VCaP (cell line): ENCODE results near the gene FOXN4.

Source experiments
- H3K27ac ChIP-seq: fragments of 450-650 bp; 2 replicates; pipeline ENCODE4 v1.5.1; 2017
- TF ChIP-seq, protein P1 (sequence below): fragments of 450-650 bp; conservative IDR thresholded peaks from 2 replicates; pipeline ENCODE4 v1.5.1; 2017; ENCODE audit warnings: mild to moderate bottlenecking, moderate library complexity

FOXN4 gene, protein sequence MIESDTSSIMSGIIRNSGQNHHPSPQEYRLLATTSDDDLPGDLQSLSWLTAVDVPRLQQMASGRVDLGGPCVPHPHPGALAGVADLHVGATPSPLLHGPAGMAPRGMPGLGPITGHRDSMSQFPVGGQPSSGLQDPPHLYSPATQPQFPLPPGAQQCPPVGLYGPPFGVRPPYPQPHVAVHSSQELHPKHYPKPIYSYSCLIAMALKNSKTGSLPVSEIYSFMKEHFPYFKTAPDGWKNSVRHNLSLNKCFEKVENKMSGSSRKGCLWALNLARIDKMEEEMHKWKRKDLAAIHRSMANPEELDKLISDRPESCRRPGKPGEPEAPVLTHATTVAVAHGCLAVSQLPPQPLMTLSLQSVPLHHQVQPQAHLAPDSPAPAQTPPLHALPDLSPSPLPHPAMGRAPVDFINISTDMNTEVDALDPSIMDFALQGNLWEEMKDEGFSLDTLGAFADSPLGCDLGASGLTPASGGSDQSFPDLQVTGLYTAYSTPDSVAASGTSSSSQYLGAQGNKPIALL

DNA sequence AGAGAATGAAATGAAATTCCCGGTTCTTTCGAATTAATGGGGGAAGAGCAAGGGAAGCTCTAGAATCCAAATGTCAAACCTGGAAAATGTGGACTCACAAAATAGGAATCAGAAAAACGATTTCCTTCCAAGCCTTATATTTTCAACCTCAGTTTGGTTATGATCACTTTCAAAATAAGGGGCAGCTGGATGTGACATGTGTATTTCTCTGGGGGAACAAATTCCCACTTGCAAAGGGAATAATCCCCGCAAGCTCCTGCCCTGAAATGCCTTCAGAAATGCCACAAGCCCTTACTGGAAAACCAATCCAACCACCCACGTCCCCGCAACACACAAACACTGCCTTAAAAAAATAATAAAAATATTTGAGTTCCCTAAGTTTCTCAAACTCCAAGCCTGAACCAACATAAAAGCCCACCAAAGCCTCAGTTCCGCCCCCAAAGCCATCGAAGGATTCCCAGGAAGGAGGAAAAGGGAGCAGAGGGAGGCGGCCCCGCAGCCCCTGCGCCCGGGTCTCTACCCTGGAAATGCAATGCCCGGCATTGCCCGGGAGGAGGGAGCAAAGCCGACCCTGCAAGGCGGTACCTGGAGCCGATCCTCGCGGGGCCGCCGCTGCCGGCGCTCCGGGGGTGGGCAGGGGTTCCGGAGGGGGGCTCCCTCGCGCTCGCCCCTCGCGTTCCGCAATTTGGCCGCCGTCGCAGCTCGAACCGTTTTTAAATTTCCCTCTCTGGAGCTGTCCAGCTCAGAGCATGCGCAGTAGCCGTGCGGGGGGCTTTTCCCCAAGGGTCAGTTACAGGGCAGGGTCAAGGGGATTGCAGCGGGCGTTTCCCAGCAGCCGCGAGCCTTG, at the start of gene FOXN4:
FOXN4 (minus strand) TSS at position 751 of the 847 bp plus-strand sequence. CDS start 963 bp downstream, outside the sequence.
- peak within 1 kb of the TSS; percentile 95 for H3K27ac ChIP-seq
- TF ChIP-seq, protein P1, sequence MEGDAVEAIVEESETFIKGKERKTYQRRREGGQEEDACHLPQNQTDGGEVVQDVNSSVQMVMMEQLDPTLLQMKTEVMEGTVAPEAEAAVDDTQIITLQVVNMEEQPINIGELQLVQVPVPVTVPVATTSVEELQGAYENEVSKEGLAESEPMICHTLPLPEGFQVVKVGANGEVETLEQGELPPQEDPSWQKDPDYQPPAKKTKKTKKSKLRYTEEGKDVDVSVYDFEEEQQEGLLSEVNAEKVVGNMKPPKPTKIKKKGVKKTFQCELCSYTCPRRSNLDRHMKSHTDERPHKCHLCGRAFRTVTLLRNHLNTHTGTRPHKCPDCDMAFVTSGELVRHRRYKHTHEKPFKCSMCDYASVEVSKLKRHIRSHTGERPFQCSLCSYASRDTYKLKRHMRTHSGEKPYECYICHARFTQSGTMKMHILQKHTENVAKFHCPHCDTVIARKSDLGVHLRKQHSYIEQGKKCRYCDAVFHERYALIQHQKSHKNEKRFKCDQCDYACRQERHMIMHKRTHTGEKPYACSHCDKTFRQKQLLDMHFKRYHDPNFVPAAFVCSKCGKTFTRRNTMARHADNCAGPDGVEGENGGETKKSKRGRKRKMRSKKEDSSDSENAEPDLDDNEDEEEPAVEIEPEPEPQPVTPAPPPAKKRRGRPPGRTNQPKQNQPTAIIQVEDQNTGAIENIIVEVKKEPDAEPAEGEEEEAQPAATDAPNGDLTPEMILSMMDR: no peak

DNA sequence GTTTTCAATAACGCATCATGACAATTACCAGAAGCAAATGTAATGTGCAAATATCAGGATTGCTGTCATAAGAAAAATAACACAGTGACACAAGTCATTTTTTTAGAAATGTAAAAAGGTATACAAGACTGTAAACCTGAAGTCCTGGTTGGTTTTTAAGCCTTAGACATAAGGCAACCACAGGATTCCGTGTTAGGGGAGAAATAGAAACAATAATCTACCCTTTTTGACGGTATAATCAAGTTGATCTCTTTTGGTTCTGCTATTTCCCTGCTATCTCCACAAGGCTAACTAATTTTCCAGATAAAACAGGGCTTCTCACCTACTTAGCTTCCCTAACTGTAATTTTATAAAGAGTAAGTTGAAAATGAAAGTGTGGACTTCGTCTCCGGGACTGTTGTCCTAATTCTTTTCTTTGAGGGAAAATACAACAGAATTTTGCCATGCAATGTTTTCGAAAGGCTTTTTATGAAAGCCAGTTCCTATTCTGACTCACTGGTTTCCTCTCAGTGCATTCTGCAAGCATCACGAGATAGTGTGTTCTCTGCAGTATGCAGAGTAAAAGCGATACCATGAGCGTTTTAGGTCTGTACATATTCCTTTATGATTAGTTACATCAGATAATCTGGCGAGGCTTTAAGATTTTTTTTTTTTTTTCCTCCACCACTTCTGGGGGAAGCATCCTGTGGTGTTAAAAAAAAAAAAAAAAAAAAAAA, 49.2 kb upstream of the FOXN4 start:
- TF ChIP-seq, protein P1: no peak

DNA sequence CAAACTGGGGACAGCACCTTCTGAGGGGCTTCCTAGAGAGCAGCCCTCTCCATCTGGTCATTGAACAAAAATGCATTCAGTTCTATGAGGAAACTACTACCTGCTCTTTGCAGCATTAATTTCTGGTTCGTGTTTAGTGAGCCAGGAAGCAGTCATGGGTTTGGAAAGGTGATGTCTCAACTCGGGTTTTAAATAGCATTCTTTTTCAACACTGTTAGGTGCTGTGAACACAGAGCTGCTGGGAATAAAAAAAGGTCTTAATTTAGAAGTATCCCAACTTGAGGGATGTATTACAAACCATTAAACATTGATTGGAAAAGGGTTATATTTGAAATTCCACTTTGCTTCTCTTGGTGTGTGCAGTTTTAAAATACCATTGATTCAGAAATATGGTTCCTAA, 47.9 kb upstream of the FOXN4 start:
- H3K27ac ChIP-seq: no peak overlapping the region
- TF ChIP-seq, protein P1: no peak

More for the DNA sequence above, 49.2 kb upstream of the FOXN4 start:
- H3K27ac ChIP-seq: no peak overlapping the region

DNA sequence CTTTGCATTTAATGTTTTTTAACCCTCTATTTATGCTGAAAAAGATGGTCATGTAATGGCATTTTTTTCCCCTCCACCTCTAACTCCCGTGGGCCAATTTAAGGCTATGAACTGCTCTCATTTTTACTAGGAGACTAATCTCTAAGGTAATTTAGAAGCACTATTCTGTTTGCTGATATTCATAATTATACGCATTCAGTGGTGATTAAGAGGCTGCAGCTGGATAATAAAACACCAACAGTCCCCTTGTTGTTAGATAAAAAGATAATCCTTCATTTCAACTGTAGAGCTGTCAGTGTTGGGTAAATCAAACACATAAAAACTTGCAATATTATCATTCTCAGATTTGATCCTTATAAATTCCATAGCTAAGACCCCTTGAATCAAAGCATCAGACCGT, 47.5 kb upstream of the FOXN4 start:
- H3K27ac ChIP-seq: no peak overlapping the region
- TF ChIP-seq, protein P1: no peak

DNA sequence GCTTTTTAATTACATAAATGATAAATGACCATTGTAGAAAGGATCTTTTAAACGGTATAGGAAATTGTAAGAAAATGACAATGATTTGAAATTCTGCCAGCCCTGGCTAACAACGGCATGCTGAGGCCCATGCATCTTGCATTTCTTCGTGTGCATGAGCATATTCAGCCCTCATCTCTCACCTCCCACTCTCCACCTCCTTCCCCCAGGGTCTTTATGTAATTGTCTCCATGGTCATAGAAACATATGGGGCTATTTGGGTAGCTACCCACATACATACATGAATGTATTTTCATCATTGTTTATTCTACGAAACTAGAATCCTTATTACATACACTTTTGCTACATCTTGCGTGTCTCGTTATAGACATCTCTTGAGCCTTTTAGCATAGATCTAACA, 43.1 kb upstream of the FOXN4 start:
- TF ChIP-seq, protein P1: no peak
- no peak overlapping the region for H3K27ac ChIP-seq

DNA sequence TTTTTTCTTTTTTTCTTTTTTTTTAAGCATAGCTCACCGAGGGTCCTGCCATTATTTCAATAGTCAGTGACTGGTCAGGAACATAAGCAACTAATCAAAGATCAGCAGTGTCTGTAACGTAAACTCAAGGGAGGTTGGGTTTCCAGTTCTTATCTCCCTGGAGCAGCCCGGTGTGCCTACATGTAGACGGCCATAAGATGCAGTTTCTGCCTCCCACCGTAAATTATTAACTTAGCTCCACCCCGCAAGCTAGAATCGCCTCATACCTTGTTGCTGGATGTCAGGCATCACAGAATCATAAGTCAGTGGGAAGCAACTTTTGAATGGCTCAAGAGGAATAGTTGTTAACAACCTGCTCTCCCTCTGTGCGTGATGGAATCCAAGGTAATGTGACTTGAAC, 38.5 kb upstream of the FOXN4 start, which contains the start of gene MYO1H:
MYO1H (plus strand) TSS at position 312 of the 400 bp plus-strand sequence; CDS start at position 373, 61 bp downstream.
- TF ChIP-seq, protein P1: no peak
- no peak within 1 kb of the TSS for H3K27ac ChIP-seq
